ENCODE results near the gene RASSF6.

DNA sequence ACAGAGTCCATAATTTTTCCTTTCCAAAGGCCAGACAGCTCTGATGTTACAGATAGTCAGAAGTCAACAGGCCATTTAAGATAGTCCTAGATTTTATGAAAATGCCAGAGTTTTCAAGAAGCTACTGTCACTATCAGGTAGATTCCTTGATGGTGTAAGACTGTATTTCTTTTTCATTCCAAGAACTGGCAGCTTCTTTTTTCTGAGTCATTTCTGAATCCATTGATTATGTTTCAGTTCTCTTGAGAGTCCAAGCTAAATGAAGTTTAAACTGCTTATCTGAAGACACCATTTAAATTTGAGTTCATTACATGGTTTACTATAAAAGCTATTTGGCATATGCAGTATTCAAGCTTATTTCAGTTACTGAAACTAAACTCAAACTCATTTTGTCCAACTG lies 44.6 kb downstream of the RASSF6 start:
- TF ChIP-seq EZH2 (IDR thresholded peaks at IDR 0.05) (no peak), POLR2AphosphoS5 (IDR thresholded peaks at IDR 0.05; ENCODE audit: borderline replicate concordance, low read depth, low read length) (no peak), FOXP2 (optimal IDR thresholded peaks at IDR 0.05; ENCODE audit: control extremely low read depth, extremely low read length, insufficient read depth) (no peak)

Data from SK-N-MC (cell line).